GM23248 (cell line): ENCODE measurements around the gene DHDH.

Experiments used
- EZH2 ChIP-seq: fragments of 200-600 bp; sonication (generic); IDR thresholded peaks from 2 replicates; pipeline ENCODE4 v1.6.1; 2018; ENCODE audit warnings: antibody characterized with exemption, mild to moderate bottlenecking; ENCODE audit not compliant: insufficient read depth, poor library complexity, severe bottlenecking
- EZH2phosphoT487 ChIP-seq: fragments of 200-600 bp; sonication (generic); IDR thresholded peaks from 2 replicates; pipeline ENCODE4 v1.6.1; 2018; ENCODE audit warnings: antibody characterized with exemption, moderate library complexity, mild to moderate bottlenecking, low read depth; ENCODE audit not compliant: insufficient read depth

- no peak for TF ChIP-seq EZH2phosphoT487
- no peak for TF ChIP-seq EZH2
Observed at GRCh38 chr19:48933382-48933932, at the start of gene DHDH.
